Vagina (tissue), 2 donors: ENCODE measurements around the gene RPP30.

Experiments used
- POLR2A ChIP-seq, 2 donors: fragments of 450-650 bp; IDR thresholded peaks; one replicate each; pipeline ENCODE4 v1.6.1; 2017; ENCODE audit warnings: antibody characterized with exemption in 2 of 2, mild to moderate bottlenecking in 2 of 2, moderate library complexity in 2 of 2
- POLR2AphosphoS5 ChIP-seq, 2 donors: sonication (generic); formaldehyde crosslinking; IDR thresholded peaks; one replicate each; pipeline ENCODE4 v1.9.0; 2017; ENCODE audit warnings: antibody characterized with exemption in 2 of 2, mild to moderate bottlenecking in 2 of 2, low read depth in 1 of 2; ENCODE audit not compliant: insufficient read depth in 1 of 2
- TF ChIP-seq, protein P1 (sequence below), 3 experiments: fragments of 450-650 bp in 2 of 3; fragments of 200-600 bp in 1 of 3; sonication (generic) in 1 of 3; IDR thresholded peaks; one replicate each; pipeline ENCODE4 v1.5.1; 2017 to 2019; ENCODE audit warnings: antibody characterized with exemption in 3 of 3, mild to moderate bottlenecking in 2 of 3, moderate library complexity in 2 of 3

DNA sequence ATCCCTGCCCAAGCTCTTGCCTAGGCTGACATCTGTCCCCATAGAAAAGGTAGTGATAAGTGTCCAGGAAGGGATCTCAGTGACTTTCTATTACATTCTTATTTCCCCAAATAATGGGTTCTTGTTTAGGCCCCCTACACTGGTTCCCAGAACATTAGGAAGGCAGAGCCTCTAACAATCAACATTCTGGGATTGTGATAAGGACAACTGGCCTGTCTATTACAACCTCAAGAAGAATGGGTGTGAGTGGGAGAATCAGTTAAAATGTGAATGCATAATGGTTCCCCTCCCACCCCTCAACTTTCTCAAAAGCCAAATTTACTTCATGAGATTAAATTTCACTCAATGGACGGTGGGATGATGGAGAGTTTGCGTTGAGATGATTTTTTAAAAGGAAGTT is 55.5 kb downstream of the RPP30 start:
- TF ChIP-seq, protein P1, sequence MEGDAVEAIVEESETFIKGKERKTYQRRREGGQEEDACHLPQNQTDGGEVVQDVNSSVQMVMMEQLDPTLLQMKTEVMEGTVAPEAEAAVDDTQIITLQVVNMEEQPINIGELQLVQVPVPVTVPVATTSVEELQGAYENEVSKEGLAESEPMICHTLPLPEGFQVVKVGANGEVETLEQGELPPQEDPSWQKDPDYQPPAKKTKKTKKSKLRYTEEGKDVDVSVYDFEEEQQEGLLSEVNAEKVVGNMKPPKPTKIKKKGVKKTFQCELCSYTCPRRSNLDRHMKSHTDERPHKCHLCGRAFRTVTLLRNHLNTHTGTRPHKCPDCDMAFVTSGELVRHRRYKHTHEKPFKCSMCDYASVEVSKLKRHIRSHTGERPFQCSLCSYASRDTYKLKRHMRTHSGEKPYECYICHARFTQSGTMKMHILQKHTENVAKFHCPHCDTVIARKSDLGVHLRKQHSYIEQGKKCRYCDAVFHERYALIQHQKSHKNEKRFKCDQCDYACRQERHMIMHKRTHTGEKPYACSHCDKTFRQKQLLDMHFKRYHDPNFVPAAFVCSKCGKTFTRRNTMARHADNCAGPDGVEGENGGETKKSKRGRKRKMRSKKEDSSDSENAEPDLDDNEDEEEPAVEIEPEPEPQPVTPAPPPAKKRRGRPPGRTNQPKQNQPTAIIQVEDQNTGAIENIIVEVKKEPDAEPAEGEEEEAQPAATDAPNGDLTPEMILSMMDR (IDR thresholded peaks at IDR 0.05): no peak
- TF ChIP-seq POLR2AphosphoS5 (IDR thresholded peaks at IDR 0.05; ENCODE audit: insufficient read depth in 1 of 2, low read depth in 1 of 2): no peak
- no peak for TF ChIP-seq POLR2A (IDR thresholded peaks at IDR 0.05)
